ENCODE results near the gene STH.

DNA sequence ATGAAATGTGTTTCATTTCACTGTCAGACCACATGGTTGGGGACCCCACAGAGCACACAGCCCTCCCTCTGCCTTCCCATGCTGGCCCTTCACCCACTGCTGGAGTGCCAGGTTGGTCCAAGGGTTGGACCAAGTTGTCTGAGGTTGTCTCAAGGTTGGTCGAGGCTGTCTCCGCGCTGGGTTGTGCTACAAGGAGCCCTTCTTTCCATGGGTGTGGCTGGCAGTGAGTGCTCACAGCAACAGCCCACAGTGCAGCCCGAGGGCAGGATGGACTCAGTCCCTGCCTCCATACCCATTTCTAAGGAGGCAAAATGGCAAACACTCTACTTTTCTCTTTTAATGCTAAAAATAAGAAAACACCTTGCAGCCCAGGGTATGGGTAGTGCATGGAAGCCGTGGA lies 35.8 kb upstream of the STH start:
- TF ChIP-seq, protein P1, sequence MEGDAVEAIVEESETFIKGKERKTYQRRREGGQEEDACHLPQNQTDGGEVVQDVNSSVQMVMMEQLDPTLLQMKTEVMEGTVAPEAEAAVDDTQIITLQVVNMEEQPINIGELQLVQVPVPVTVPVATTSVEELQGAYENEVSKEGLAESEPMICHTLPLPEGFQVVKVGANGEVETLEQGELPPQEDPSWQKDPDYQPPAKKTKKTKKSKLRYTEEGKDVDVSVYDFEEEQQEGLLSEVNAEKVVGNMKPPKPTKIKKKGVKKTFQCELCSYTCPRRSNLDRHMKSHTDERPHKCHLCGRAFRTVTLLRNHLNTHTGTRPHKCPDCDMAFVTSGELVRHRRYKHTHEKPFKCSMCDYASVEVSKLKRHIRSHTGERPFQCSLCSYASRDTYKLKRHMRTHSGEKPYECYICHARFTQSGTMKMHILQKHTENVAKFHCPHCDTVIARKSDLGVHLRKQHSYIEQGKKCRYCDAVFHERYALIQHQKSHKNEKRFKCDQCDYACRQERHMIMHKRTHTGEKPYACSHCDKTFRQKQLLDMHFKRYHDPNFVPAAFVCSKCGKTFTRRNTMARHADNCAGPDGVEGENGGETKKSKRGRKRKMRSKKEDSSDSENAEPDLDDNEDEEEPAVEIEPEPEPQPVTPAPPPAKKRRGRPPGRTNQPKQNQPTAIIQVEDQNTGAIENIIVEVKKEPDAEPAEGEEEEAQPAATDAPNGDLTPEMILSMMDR (IDR thresholded peaks at IDR 0.05): no peak
- no peak for TF ChIP-seq POLR2A (IDR thresholded peaks at IDR 0.05)

Measured in adrenal gland (tissue), 5 donors.